Mucosa of descending colon (tissue), 3 donors: Measurements from ENCODE around the gene UGT2A3. TPM values are rescaled to one million over a fixed set of nuclear protein-coding genes. Genes with fewer than 3 reads are reported as not detected.

Experiments used
- ATAC-seq: fragments of 200-7000 bp; cut with Tn5 transposase; one replicate; pipeline ENCODE4 v1.9.1; 2020; ENCODE audit warnings: mild to moderate bottlenecking, moderate library complexity
- DNase-seq, 3 donors: peaks; one replicate each; pipeline ENCODE4 v3.0.0-alpha.2; 2020
- H3K36me3 ChIP-seq: fragments of 200-600 bp; one replicate; pipeline ENCODE4 v1.8.0; 2021; ENCODE audit warnings: low read depth, mild to moderate bottlenecking
- H3K4me1 ChIP-seq: fragments of 200-600 bp; one replicate; pipeline ENCODE4 v1.8.0; 2021; ENCODE audit warnings: low read depth, mild to moderate bottlenecking
- H3K4me3 ChIP-seq: fragments of 200-600 bp; one replicate; pipeline ENCODE4 v1.8.0; 2021; ENCODE audit warnings: mild to moderate bottlenecking
- H3K9me3 ChIP-seq: fragments of 200-600 bp; one replicate; pipeline ENCODE4 v1.8.0; 2021; ENCODE audit warnings: mild to moderate bottlenecking
- intact Hi-C, 2 donors: fragments of 100-400 bp; cut with DNase I in 1 of 2; cut with micrococcal nuclease in 1 of 2; formaldehyde crosslinking; loops; one replicate each; pipeline versions ENCODE4 v1.11.0 to v1.11.1; 2022; cut with DNase I, micrococcal nuclease
- total RNA-seq, 3 donors: library from RNA; stranded (reverse); fragmentation: NEBNext Ultra II Directional in 2 of 3; extraction: Animal tissue kit (Norgen Biotek cat#: 25700) in 2 of 3; gene quantifications; one replicate each; pipeline versions ENCODE4 v1.2.1 to v1.2.4, GENCODE V29; 2021 to 2023
- TF ChIP-seq, protein P1 (sequence below): fragments of 200-600 bp; IDR thresholded peaks from one replicate; pipeline ENCODE4 v1.8.0; 2022; ENCODE audit warnings: antibody characterized with exemption, mild to moderate bottlenecking
- donor health status: DM: no; HTN: no; CAD: no; lungs with moderate emphysema.
- donor health status: DM: no; HTN: no; CAD: no.
- donor health status: DM: no; HTN: yes; CAD: no.

Gene UGT2A3
- total RNA-seq, 3 donors from 2014 or later = 37.5 to 119 (median 71.9) TPM

DNA sequence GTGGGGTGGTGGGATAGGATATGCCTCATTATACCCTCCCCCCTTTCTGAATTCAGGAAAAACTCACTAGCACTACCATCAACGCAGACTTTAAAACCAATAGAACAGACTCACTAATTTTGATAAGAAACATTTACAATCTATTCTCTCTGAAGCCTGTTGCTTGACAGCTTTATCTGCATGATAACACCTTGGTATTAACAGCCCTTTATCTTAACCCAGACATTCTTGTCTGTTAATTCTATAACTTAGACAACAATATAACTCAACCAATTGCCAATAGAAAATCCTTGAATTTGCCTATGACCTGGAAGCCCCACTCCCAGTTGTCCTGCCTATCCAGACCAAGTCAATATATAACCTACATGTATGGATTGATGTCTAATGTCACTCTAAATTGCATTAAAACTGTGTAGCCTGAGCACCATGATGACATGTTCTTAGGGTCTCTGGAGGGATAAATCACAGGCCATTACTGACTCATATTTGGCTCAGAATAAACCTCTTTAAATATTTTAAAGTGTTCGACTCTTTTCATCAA lies 1.5 kb upstream of the UGT2A3 start:
- Histone ChIP-seq H3K9me3 (no peaks in the 10 kb centered on the region), H3K4me3 (no peak overlapping the region), H3K36me3 (no peaks in the 10 kb centered on the region), H3K4me1 (peaks cover 6% of the 10 kb centered on the region)
- TF ChIP-seq, protein P1, sequence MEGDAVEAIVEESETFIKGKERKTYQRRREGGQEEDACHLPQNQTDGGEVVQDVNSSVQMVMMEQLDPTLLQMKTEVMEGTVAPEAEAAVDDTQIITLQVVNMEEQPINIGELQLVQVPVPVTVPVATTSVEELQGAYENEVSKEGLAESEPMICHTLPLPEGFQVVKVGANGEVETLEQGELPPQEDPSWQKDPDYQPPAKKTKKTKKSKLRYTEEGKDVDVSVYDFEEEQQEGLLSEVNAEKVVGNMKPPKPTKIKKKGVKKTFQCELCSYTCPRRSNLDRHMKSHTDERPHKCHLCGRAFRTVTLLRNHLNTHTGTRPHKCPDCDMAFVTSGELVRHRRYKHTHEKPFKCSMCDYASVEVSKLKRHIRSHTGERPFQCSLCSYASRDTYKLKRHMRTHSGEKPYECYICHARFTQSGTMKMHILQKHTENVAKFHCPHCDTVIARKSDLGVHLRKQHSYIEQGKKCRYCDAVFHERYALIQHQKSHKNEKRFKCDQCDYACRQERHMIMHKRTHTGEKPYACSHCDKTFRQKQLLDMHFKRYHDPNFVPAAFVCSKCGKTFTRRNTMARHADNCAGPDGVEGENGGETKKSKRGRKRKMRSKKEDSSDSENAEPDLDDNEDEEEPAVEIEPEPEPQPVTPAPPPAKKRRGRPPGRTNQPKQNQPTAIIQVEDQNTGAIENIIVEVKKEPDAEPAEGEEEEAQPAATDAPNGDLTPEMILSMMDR = no peak
- intact Hi-C loops = no loop called here
- ATAC-seq = no peak
- DNase-seq = no peak

DNA sequence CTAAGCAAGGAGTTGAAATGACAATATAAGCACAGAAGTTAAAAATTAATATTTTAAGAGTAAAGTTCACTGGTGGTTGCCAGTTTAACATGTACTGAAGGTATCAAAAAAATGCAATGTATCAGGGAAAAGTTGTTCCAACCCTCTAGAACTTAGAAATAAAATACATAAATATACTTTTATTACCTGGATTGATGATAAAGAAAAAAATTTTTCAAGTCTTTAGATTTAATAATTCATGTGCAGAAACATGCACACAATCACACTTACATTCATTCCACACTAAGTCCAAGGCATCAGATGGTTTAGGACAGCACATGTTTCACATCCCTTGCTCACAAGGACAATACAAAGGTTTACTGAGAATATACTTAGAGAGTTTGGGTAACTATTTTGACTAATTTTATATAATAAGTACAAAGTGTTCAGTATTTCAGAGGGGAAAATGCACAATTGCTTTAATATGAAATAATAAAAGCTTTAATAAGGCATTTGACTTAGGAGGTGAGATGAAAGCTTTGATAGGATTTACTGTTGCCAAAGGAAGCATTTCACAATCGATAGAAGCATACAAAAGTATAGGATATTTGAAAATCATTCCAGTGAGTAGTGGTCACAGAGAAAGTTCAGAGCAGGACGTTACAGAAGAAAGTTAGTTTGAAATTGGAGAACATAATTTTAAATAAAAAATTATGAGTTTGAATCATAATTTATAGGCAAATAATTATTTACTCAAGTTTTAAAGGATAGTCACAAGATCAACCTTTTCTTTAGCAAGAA lies 392 bp upstream of the UGT2A3 start:
- DNase-seq = no peak
- no peak overlapping the region for H3K4me3 ChIP-seq
- TF ChIP-seq, protein P1 = no peak
- peaks cover 6% of the 10 kb centered on the region for H3K4me1 ChIP-seq
- H3K36me3 ChIP-seq = no peaks in the 10 kb centered on the region
- peak; percentile 14 for ATAC-seq
- no peaks in the 10 kb centered on the region for H3K9me3 ChIP-seq
- intact Hi-C loops = no loop called here

DNA sequence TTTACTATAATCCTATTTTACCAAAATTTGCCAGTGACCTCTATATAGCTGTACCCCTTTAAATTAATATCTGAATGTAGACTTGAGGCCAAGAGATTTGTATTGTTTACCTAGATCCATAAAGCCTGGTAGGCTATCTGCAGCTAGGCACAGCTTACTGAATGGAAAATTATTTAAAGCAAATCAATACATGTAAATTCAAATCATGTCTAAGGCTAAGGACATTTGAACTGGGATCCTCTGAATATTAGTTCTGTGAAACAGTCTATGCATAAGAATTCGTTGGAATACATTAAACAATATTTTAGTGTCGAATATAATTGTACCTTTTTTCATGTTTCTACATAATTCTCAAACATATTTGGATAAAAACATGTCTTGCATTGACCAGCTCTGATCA lies 1.6 kb downstream of the UGT2A3 start:
- no peaks in the 10 kb centered on the region for H3K9me3 ChIP-seq
- ATAC-seq (no peak), DNase-seq (no peak)
- no peaks in the 10 kb centered on the region for H3K36me3 ChIP-seq
- no peak overlapping the region for H3K4me3 ChIP-seq
- TF ChIP-seq, protein P1 = no peak
- H3K4me1 ChIP-seq = peaks cover 6% of the 10 kb centered on the region
- intact Hi-C loops = no loop called here

GRCh38 chr4:68948985-68949384 lies 2.6 kb downstream of the UGT2A3 start:
- H3K9me3 ChIP-seq = no peaks in the 10 kb centered on the region
- TF ChIP-seq, protein P1 = no peak
- peaks cover 6% of the 10 kb centered on the region for H3K4me1 ChIP-seq
- DNase-seq (no peak), ATAC-seq (peak; percentile 25)
- peak overlapping the region; percentile 10 for H3K4me3 ChIP-seq
- intact Hi-C loops = no loop called here
- no peaks in the 10 kb centered on the region for H3K36me3 ChIP-seq

- no peak for DNase-seq
Measured at GRCh38 chr4:68948044-68948743, 3.4 kb downstream of the UGT2A3 start.

More at GRCh38 chr4:68948044-68948743, 3.4 kb downstream of the UGT2A3 start:
- intact Hi-C loops = no loop called here
- TF ChIP-seq, protein P1 = no peak
- peak; percentile 45 for ATAC-seq
- Histone ChIP-seq H3K4me1 (peaks cover 4% of the 10 kb centered on the region), H3K4me3 (no peak overlapping the region), H3K9me3 (no peaks in the 10 kb centered on the region), H3K36me3 (no peaks in the 10 kb centered on the region)
